ENCODE data around the gene TSPAN9.

- TF ChIP-seq TAF1 (conservative IDR thresholded peaks at IDR 0.05) (no peak), MAX (IDR thresholded peaks at IDR 0.05) (no peak), REST (IDR thresholded peaks at IDR 0.05) (no peak), HNF4A (conservative IDR thresholded peaks at IDR 0.05) (no peak), RXRA (IDR thresholded peaks at IDR 0.05) (no peak), EGR1 (IDR thresholded peaks at IDR 0.05; ENCODE audit: low read depth in 2 of 2) (no peak), GABPA (IDR thresholded peaks at IDR 0.05 in 1 of 2, conservative IDR thresholded peaks at IDR 0.05 in 1 of 2) (no peak), RAD21 (IDR thresholded peaks at IDR 0.05) (no peak), YY1 (IDR thresholded peaks at IDR 0.05) (no peak), JUND (IDR thresholded peaks at IDR 0.05) (no peak)
- TF ChIP-seq, protein P1, sequence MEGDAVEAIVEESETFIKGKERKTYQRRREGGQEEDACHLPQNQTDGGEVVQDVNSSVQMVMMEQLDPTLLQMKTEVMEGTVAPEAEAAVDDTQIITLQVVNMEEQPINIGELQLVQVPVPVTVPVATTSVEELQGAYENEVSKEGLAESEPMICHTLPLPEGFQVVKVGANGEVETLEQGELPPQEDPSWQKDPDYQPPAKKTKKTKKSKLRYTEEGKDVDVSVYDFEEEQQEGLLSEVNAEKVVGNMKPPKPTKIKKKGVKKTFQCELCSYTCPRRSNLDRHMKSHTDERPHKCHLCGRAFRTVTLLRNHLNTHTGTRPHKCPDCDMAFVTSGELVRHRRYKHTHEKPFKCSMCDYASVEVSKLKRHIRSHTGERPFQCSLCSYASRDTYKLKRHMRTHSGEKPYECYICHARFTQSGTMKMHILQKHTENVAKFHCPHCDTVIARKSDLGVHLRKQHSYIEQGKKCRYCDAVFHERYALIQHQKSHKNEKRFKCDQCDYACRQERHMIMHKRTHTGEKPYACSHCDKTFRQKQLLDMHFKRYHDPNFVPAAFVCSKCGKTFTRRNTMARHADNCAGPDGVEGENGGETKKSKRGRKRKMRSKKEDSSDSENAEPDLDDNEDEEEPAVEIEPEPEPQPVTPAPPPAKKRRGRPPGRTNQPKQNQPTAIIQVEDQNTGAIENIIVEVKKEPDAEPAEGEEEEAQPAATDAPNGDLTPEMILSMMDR (IDR thresholded peaks at IDR 0.05; ENCODE audit: low read depth, low read length, missing input control): no peak
These were observed 37.9 kb downstream of the TSPAN9 start for GRCh38 chr12:3115078-3115477.

Measured in liver (tissue), 3 donors.